ENCODE data around the gene TRMT2A.

- TF ChIP-seq, protein P1, sequence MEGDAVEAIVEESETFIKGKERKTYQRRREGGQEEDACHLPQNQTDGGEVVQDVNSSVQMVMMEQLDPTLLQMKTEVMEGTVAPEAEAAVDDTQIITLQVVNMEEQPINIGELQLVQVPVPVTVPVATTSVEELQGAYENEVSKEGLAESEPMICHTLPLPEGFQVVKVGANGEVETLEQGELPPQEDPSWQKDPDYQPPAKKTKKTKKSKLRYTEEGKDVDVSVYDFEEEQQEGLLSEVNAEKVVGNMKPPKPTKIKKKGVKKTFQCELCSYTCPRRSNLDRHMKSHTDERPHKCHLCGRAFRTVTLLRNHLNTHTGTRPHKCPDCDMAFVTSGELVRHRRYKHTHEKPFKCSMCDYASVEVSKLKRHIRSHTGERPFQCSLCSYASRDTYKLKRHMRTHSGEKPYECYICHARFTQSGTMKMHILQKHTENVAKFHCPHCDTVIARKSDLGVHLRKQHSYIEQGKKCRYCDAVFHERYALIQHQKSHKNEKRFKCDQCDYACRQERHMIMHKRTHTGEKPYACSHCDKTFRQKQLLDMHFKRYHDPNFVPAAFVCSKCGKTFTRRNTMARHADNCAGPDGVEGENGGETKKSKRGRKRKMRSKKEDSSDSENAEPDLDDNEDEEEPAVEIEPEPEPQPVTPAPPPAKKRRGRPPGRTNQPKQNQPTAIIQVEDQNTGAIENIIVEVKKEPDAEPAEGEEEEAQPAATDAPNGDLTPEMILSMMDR (IDR thresholded peaks at IDR 0.05; ENCODE audit: low read length): peak; percentile 28
- no peak for TF ChIP-seq EZH2 (optimal IDR thresholded peaks at IDR 0.05; ENCODE audit: low read depth, low read length)
Observed at GRCh38 chr22:20111045-20111688, 5.9 kb downstream of the TRMT2A start.
